Measurements from ENCODE around the gene NUDT21. TPM values are rescaled to one million over a fixed set of nuclear protein-coding genes. Genes with fewer than 3 reads are reported as not detected.
"Not testable (repeated sequence)": the region's sequence is repeated elsewhere in the genome, so short reads cannot be mapped to it uniquely, and the experiment has no call there.

The NUDT21 gene
- total RNA-seq, 2 donors from 2014 or later: 46.4 to 47.2 TPM

DNA sequence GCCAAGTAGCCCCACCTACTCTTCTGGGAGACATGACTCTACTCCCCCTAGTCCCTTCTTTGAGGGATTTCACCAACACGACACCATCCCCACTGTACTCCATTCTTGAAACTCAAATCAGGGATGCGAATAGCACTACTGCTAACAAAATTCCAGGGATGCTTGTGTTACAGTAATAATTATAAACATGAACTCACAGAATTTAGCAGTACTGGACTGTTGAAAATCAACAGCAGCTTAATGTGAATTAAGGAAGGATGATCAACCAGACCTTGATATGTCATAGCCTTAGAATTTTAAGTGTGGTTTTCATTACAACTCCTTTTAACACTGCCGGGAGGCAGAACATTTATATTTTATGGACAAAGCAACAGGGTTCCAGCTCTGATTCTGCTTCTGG lies 63.7 kb downstream of the NUDT21 start:
- no peak for TF ChIP-seq POLR2AphosphoS5 (IDR thresholded peaks at IDR 0.05)
- TF ChIP-seq, protein P1, sequence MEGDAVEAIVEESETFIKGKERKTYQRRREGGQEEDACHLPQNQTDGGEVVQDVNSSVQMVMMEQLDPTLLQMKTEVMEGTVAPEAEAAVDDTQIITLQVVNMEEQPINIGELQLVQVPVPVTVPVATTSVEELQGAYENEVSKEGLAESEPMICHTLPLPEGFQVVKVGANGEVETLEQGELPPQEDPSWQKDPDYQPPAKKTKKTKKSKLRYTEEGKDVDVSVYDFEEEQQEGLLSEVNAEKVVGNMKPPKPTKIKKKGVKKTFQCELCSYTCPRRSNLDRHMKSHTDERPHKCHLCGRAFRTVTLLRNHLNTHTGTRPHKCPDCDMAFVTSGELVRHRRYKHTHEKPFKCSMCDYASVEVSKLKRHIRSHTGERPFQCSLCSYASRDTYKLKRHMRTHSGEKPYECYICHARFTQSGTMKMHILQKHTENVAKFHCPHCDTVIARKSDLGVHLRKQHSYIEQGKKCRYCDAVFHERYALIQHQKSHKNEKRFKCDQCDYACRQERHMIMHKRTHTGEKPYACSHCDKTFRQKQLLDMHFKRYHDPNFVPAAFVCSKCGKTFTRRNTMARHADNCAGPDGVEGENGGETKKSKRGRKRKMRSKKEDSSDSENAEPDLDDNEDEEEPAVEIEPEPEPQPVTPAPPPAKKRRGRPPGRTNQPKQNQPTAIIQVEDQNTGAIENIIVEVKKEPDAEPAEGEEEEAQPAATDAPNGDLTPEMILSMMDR (IDR thresholded peaks at IDR 0.05): no peak
- no peak for TF ChIP-seq POLR2A (IDR thresholded peaks at IDR 0.05)
- no peaks in the 10 kb centered on the region for H3K27me3 ChIP-seq (replicated peaks; ENCODE audit: insufficient read depth)
- H3K36me3 ChIP-seq: peaks cover 3% of the 10 kb centered on the region in 2 donors
- intact Hi-C loops (cut with DNase I): no loop called here
- H3K9me3 ChIP-seq: no peaks in the 10 kb centered on the region
- no peak overlapping the region for H3K4me3 ChIP-seq
- H3K27ac ChIP-seq: no peak overlapping the region
- H3K4me1 ChIP-seq (replicated peaks): no peaks in the 10 kb centered on the region
- 89% methylated on average over 3 of the region's 3 CpGs for WGBS
- no peak for DNase-seq (ENCODE audit: low spot score)

DNA sequence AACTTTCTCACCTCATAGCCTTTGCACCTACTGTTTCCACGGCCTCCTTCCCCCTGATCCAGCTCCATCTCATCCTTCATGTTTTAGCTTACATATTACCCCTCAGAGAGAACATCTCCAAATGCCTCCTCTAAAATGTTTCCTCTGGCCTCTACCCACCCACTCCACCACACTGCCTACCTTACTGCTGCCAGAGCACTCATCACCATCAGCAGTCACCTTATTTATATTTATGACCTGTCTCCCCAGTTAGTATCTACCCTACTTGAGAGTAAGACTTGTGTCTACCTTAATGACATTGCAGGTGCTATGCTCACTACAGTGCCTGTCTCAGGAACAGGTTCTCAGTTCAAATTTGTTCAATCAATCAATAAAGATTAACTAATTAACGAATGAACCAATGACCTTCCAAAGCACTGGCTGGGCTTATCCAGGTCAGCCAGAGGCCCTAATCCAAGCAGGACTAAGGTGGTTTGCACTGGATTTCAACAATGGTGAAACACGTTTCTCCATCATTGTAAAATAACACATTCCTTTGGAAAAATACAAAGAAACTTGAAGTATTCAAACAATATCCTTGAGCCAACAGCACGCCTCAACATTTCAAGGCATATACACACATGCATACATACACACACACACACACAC lies 66.9 kb downstream of the NUDT21 start:
- TF ChIP-seq POLR2AphosphoS5 (IDR thresholded peaks at IDR 0.05): no peak
- TF ChIP-seq, protein P1 (IDR thresholded peaks at IDR 0.05): no peak
- no peak for TF ChIP-seq POLR2A (IDR thresholded peaks at IDR 0.05)
- H3K27ac ChIP-seq: no peak overlapping the region
- H3K36me3 ChIP-seq: peaks cover 0 to 9% of the 10 kb centered on the region in 2 donors
- DNase-seq (ENCODE audit: low spot score): no peak
- WGBS: 92% methylated on average over 4 of the region's 4 CpGs
- no peaks in the 10 kb centered on the region for H3K9me3 ChIP-seq
- intact Hi-C loops (cut with DNase I): no loop called here
- H3K4me3 ChIP-seq: no peak overlapping the region
- H3K27me3 ChIP-seq (replicated peaks; ENCODE audit: insufficient read depth): no peaks in the 10 kb centered on the region
- no peaks in the 10 kb centered on the region for H3K4me1 ChIP-seq (replicated peaks)

DNA sequence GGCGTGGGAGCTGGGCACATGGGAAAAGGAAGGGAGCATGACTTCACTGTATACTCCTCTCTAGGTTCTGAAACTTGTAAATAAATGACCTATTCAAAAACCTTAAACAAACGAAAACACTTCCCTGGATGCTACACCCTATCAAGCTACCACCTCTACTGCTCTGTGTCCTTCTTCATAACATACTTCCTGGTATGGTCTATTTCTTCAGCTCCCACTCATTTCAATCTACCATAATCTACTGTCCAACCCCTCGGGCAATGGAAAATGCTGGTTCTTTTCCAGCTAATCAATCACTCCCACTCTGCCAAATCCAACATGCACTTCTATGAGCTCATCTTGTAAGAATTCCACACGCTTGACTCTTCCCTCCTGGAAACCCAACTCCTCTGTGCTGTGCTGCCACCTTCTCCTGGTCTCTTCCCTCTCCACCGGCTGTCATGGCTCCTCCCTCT lies 68.2 kb downstream of the NUDT21 start:
- Histone ChIP-seq H3K9me3 (no peaks in the 10 kb centered on the region), H3K27me3 (replicated peaks; ENCODE audit: insufficient read depth) (no peaks in the 10 kb centered on the region), H3K36me3 (peaks cover 0 to 9% of the 10 kb centered on the region in 2 donors), H3K4me3 (no peak overlapping the region), H3K4me1 (replicated peaks) (no peaks in the 10 kb centered on the region), H3K27ac (no peak overlapping the region)
- TF ChIP-seq POLR2AphosphoS5 (IDR thresholded peaks at IDR 0.05) (no peak), POLR2A (IDR thresholded peaks at IDR 0.05) (no peak)
- TF ChIP-seq, protein P1 (IDR thresholded peaks at IDR 0.05): no peak
- WGBS: 66% methylated on average over 5 of the region's 5 CpGs
- intact Hi-C loops (cut with DNase I): no loop called here
- DNase-seq (ENCODE audit: low spot score): no peak

DNA sequence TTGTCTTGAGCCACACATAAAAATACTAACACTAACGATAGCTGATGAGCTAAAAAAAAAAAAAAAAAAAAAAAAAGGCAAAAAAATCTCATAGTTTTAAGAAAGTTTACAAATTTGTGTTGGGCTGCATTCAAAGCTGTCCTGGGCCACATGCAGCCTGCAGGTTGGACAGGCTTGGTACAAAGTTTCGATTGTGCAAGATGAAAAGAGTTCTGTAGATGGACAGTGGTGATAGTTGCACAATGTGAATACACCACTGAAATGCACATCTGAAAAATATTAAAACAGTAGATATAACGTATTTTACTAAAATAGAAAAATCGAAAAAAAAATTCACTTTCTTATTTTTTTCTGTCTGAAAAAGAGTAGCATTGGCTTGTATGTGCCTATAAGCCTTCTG lies 68.7 kb downstream of the NUDT21 start:
- no peak overlapping the region for H3K27ac ChIP-seq

DNA sequence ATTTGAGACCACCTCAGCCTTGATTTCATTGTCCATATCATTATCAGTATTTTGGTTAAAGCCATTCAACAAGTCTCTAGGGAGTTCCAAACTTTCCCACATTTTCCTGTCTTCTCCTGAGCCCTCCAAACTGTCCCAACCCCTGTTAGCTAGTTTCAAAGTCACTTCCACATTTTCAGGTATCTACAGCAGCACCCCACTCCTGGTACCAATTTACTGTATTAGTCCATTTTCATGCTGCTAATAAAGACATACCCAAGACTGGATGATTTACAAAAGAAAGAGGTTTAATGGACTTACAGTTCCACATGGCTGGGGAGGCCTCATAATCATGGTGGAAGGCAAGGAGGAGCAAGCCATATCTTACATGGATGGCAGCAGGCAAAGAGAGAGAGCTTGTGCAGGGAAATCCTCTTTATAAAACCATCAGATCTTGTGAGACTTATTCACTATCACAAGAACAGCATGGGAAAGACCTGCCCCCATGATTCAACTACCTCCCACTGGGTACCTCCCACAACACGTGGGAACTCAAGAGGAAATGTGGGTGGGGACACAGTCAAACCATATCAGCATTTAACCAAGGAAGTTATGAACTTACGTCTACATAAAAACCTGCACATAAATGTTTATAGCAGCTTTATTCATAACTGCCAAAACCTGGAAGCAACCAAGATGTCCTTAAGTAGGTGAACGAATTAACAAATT lies 70.2 kb downstream of the NUDT21 start:
- H3K27ac ChIP-seq; H3K9me3 ChIP-seq; H3K4me3 ChIP-seq; H3K4me1 ChIP-seq (replicated peaks); H3K36me3 ChIP-seq; H3K27me3 ChIP-seq (replicated peaks; ENCODE audit: insufficient read depth); DNase-seq (ENCODE audit: low spot score); intact Hi-C loops (cut with DNase I): not testable (repeated sequence)
- 91% methylated on average over 3 of the region's 3 CpGs for WGBS

More for the DNA sequence above, 68.7 kb downstream of the NUDT21 start:
- TF ChIP-seq POLR2AphosphoS5 (IDR thresholded peaks at IDR 0.05) (no peak), POLR2A (IDR thresholded peaks at IDR 0.05) (no peak)
- TF ChIP-seq, protein P1 (IDR thresholded peaks at IDR 0.05): no peak
- no peak for DNase-seq (ENCODE audit: low spot score)
- no peaks in the 10 kb centered on the region for H3K4me1 ChIP-seq (replicated peaks)
- no peaks in the 10 kb centered on the region for H3K27me3 ChIP-seq (replicated peaks; ENCODE audit: insufficient read depth)
- no peak overlapping the region for H3K4me3 ChIP-seq
- peaks cover 0 to 9% of the 10 kb centered on the region in 2 donors for H3K36me3 ChIP-seq
- 94% methylated on average over 4 of the region's 4 CpGs for WGBS
- H3K9me3 ChIP-seq: no peaks in the 10 kb centered on the region
- intact Hi-C loops (cut with DNase I): no loop called here

Other genes with a start within 250 kb of the NUDT21 start
- gene AMFR, start 25.8 kb downstream of the NUDT21 start, total RNA-seq: 100 to 1,000 TPM; 123 to 261 TPM
- gene OGFOD1, start 222 bp upstream of the NUDT21 start, total RNA-seq: 10 to 100 TPM; 18.5 to 57.2 TPM
- 10 to 100 TPM; 68.9 to 70.5 TPM for gene BBS2, start 68.7 kb upstream of the NUDT21 start, total RNA-seq
- not detected for gene MT4, start 113.7 kb upstream of the NUDT21 start, total RNA-seq
- gene MT3, start 138.2 kb upstream of the NUDT21 start, total RNA-seq: 1 to 10 TPM in 1 of 2 donors, not detected in 1; 1.6 TPM
- 100 to 1,000 TPM; 134 to 214 TPM for gene MT2A, start 157.3 kb upstream of the NUDT21 start, total RNA-seq
- gene MT1E, start 174.4 kb upstream of the NUDT21 start, total RNA-seq: 100 to 1,000 TPM; 110 to 339 TPM
- 10 to 100 TPM; 14.8 to 37.4 TPM for gene MT1M, start 181.3 kb upstream of the NUDT21 start, total RNA-seq
- 1 to 10 TPM in 1 of 2 donors, not detected in 1; 6.9 TPM for gene MT1A, start 187.3 kb upstream of the NUDT21 start, total RNA-seq
- not detected for gene MT1B, start 200.6 kb upstream of the NUDT21 start, total RNA-seq
- 10 to 100 TPM; 18.5 to 37.3 TPM for gene MT1F, start 206.6 kb upstream of the NUDT21 start, total RNA-seq
- gene MT1G, start 216.7 kb upstream of the NUDT21 start, total RNA-seq: 100 to 1,000 TPM; 189 to 745 TPM
- 10 to 100 TPM in 1 of 2 donors, not detected in 1; 10.5 TPM for gene MT1H, start 218.5 kb upstream of the NUDT21 start, total RNA-seq
- gene MT1X, start 231.1 kb upstream of the NUDT21 start, total RNA-seq: 100 to 1,000 TPM; 268 to 697 TPM